ENCODE data around the gene CNTNAP2.

Gene CNTNAP2

GRCh38 chr7:146791344-146792285 lies 675.0 kb downstream of the CNTNAP2 start:
- Mint-ChIP-seq H3K4me1 (no peaks in the 10 kb centered on the region), H3K9me3 (peaks cover 0 to 25% of the 10 kb centered on the region in 2 donors), H3K27me3 (no peaks in the 10 kb centered on the region), H3K27ac (no peak overlapping the region), H3K4me3 (no peak overlapping the region)
- DNase-seq = no peak
- ATAC-seq = no peak

- Mint-ChIP-seq H3K27me3 (no peaks in the 10 kb centered on the region), H3K4me1 (no peaks in the 10 kb centered on the region), H3K27ac (no peak overlapping the region), H3K9me3 (peaks cover 14 to 20% of the 10 kb centered on the region in 2 donors), H3K4me3 (no peak overlapping the region)
- ATAC-seq (no peak), DNase-seq (no peak)
Measured at GRCh38 chr7:146804620-146805019, 688.0 kb downstream of the CNTNAP2 start.

GRCh38 chr7:146805082-146805481 lies 688.5 kb downstream of the CNTNAP2 start:
- H3K4me3 Mint-ChIP-seq = no peak overlapping the region
- H3K27me3 Mint-ChIP-seq = no peaks in the 10 kb centered on the region
- DNase-seq (no peak), ATAC-seq (no peak)
- H3K27ac Mint-ChIP-seq = no peak overlapping the region
- no peaks in the 10 kb centered on the region for H3K4me1 Mint-ChIP-seq
- H3K9me3 Mint-ChIP-seq = peaks cover 14 to 24% of the 10 kb centered on the region in 2 donors

GRCh38 chr7:146826329-146826728 lies 709.7 kb downstream of the CNTNAP2 start:
- no peak overlapping the region for H3K27ac Mint-ChIP-seq
- H3K4me1 Mint-ChIP-seq = no peaks in the 10 kb centered on the region
- ATAC-seq (no peak), DNase-seq (no peak)
- no peak overlapping the region for H3K4me3 Mint-ChIP-seq
- H3K27me3 Mint-ChIP-seq = no peaks in the 10 kb centered on the region
- H3K9me3 Mint-ChIP-seq = peaks cover 0 to 4% of the 10 kb centered on the region in 2 donors

GRCh38 chr7:146830686-146831085 lies 714.1 kb downstream of the CNTNAP2 start:
- Mint-ChIP-seq H3K27me3 (no peaks in the 10 kb centered on the region), H3K27ac (no peak overlapping the region), H3K4me1 (no peaks in the 10 kb centered on the region), H3K9me3 (peaks cover 7 to 14% of the 10 kb centered on the region in 2 donors), H3K4me3 (no peak overlapping the region)
- no peak for ATAC-seq
- no peak for DNase-seq

GRCh38 chr7:146831875-146832274 lies 715.3 kb downstream of the CNTNAP2 start:
- H3K4me3 Mint-ChIP-seq = no peak overlapping the region
- H3K9me3 Mint-ChIP-seq = peaks cover 9 to 14% of the 10 kb centered on the region in 2 donors
- ATAC-seq = no peak
- no peak overlapping the region for H3K27ac Mint-ChIP-seq
- H3K4me1 Mint-ChIP-seq = no peaks in the 10 kb centered on the region
- no peak for DNase-seq
- no peaks in the 10 kb centered on the region for H3K27me3 Mint-ChIP-seq

GRCh38 chr7:146844405-146844804 lies 727.8 kb downstream of the CNTNAP2 start:
- Mint-ChIP-seq H3K27ac (no peak overlapping the region), H3K4me1 (no peaks in the 10 kb centered on the region), H3K4me3 (no peak overlapping the region), H3K27me3 (no peaks in the 10 kb centered on the region), H3K9me3 (peaks cover 3 to 12% of the 10 kb centered on the region in 2 donors)
- DNase-seq = no peak
- no peak for ATAC-seq

- no peaks in the 10 kb centered on the region for H3K27me3 Mint-ChIP-seq
- DNase-seq (no peak), ATAC-seq (no peak)
- no peak overlapping the region for H3K4me3 Mint-ChIP-seq
- no peaks in the 10 kb centered on the region for H3K4me1 Mint-ChIP-seq
- peaks cover 5 to 22% of the 10 kb centered on the region in 2 donors for H3K9me3 Mint-ChIP-seq
- no peak overlapping the region for H3K27ac Mint-ChIP-seq
Measured at GRCh38 chr7:146858690-146859089, 742.1 kb downstream of the CNTNAP2 start.

GRCh38 chr7:146861701-146862100 lies 745.1 kb downstream of the CNTNAP2 start:
- DNase-seq (no peak), ATAC-seq (no peak)
- H3K4me3 Mint-ChIP-seq = no peak overlapping the region
- peaks cover 5 to 21% of the 10 kb centered on the region in 2 donors for H3K9me3 Mint-ChIP-seq
- no peaks in the 10 kb centered on the region for H3K27me3 Mint-ChIP-seq
- no peak overlapping the region for H3K27ac Mint-ChIP-seq
- no peaks in the 10 kb centered on the region for H3K4me1 Mint-ChIP-seq

- ATAC-seq = no peak
- H3K4me3 Mint-ChIP-seq = no peak overlapping the region
- no peak overlapping the region for H3K27ac Mint-ChIP-seq
- H3K27me3 Mint-ChIP-seq = no peaks in the 10 kb centered on the region
- no peaks in the 10 kb centered on the region for H3K4me1 Mint-ChIP-seq
- peaks cover 0 to 15% of the 10 kb centered on the region in 2 donors for H3K9me3 Mint-ChIP-seq
- DNase-seq = no peak
Measured at GRCh38 chr7:146862415-146862814, 745.8 kb downstream of the CNTNAP2 start.

- no peak overlapping the region for H3K4me3 Mint-ChIP-seq
- peaks cover 12 to 13% of the 10 kb centered on the region in 2 donors for H3K9me3 Mint-ChIP-seq
- ATAC-seq = no peak
- DNase-seq = no peak
- no peaks in the 10 kb centered on the region for H3K4me1 Mint-ChIP-seq
- H3K27me3 Mint-ChIP-seq = no peaks in the 10 kb centered on the region
- H3K27ac Mint-ChIP-seq = no peak overlapping the region
Measured at GRCh38 chr7:146864644-146865043, 748.0 kb downstream of the CNTNAP2 start.

- Mint-ChIP-seq H3K4me3 (no peak overlapping the region), H3K4me1 (no peaks in the 10 kb centered on the region), H3K9me3 (peaks cover 8 to 12% of the 10 kb centered on the region in 2 donors), H3K27ac (no peak overlapping the region), H3K27me3 (no peaks in the 10 kb centered on the region)
- no peak for ATAC-seq
- no peak for DNase-seq
Measured at GRCh38 chr7:146865696-146866095, 749.1 kb downstream of the CNTNAP2 start.

- H3K9me3 Mint-ChIP-seq = peaks cover 12 to 22% of the 10 kb centered on the region in 2 donors
- ATAC-seq (no peak), DNase-seq (no peak)
- H3K4me1 Mint-ChIP-seq = no peaks in the 10 kb centered on the region
- no peak overlapping the region for H3K27ac Mint-ChIP-seq
- H3K27me3 Mint-ChIP-seq = no peaks in the 10 kb centered on the region
- H3K4me3 Mint-ChIP-seq = no peak overlapping the region
Measured at GRCh38 chr7:146874722-146875121, 758.1 kb downstream of the CNTNAP2 start.

GRCh38 chr7:146875237-146875785 lies 758.7 kb downstream of the CNTNAP2 start:
- no peak for DNase-seq
- H3K27ac Mint-ChIP-seq = no peak overlapping the region
- H3K27me3 Mint-ChIP-seq = no peaks in the 10 kb centered on the region
- no peaks in the 10 kb centered on the region for H3K4me1 Mint-ChIP-seq
- no peak overlapping the region for H3K4me3 Mint-ChIP-seq
- ATAC-seq = no peak
- H3K9me3 Mint-ChIP-seq = peaks cover 12 to 22% of the 10 kb centered on the region in 2 donors

GRCh38 chr7:146875981-146876380 lies 759.4 kb downstream of the CNTNAP2 start:
- DNase-seq = no peak
- Mint-ChIP-seq H3K27me3 (no peaks in the 10 kb centered on the region), H3K9me3 (peaks cover 12 to 22% of the 10 kb centered on the region in 2 donors), H3K27ac (no peak overlapping the region), H3K4me1 (no peaks in the 10 kb centered on the region), H3K4me3 (no peak overlapping the region)
- ATAC-seq = no peak

- Mint-ChIP-seq H3K4me3 (no peak overlapping the region), H3K9me3 (peaks cover 12 to 22% of the 10 kb centered on the region in 2 donors), H3K27ac (no peak overlapping the region), H3K4me1 (no peaks in the 10 kb centered on the region), H3K27me3 (no peaks in the 10 kb centered on the region)
- no peak for DNase-seq
- ATAC-seq = no peak
Measured at GRCh38 chr7:146876411-146876810, 759.8 kb downstream of the CNTNAP2 start.
